Measurements from ENCODE around the gene ARL3.

ARL3 gene

GRCh38 chr10:102633848-102634247, 80.3 kb downstream of the ARL3 start:
- DNase-seq (ENCODE audit: insufficient read length, low spot score): no peak
- no peak for TF ChIP-seq TAF1 (IDR thresholded peaks at IDR 0.05; ENCODE audit: low read depth, low read length)
- no peak for TF ChIP-seq POLR2A (IDR thresholded peaks at IDR 0.05; ENCODE audit: low read depth, low read length)
- no peak for FAIRE-seq

- FAIRE-seq: no peak
- DNase-seq (ENCODE audit: insufficient read length, low spot score): no peak
- TF ChIP-seq SPI1 (IDR thresholded peaks at IDR 0.05; ENCODE audit: low read depth, low read length) (no peak), TAF1 (IDR thresholded peaks at IDR 0.05; ENCODE audit: low read depth, low read length) (no peak), POU2F2 (IDR thresholded peaks at IDR 0.05; ENCODE audit: low read depth, low read length) (no peak), POLR2A (IDR thresholded peaks at IDR 0.05; ENCODE audit: low read depth, low read length) (no peak), POLR2AphosphoS5 (IDR thresholded peaks at IDR 0.05; ENCODE audit: low read depth, low read length) (no peak), PAX5 (IDR thresholded peaks at IDR 0.05; ENCODE audit: insufficient read depth, low read length, severe bottlenecking) (no peak)
These were observed 80.9 kb downstream of the ARL3 start for GRCh38 chr10:102633287-102633686.

GRCh38 chr10:102632394-102633111, 81.6 kb downstream of the ARL3 start:
- no peak for DNase-seq (ENCODE audit: insufficient read length, low spot score)
- TF ChIP-seq TAF1 (IDR thresholded peaks at IDR 0.05; ENCODE audit: low read depth, low read length) (no peak), POU2F2 (IDR thresholded peaks at IDR 0.05; ENCODE audit: low read depth, low read length) (no peak), POLR2A (IDR thresholded peaks at IDR 0.05; ENCODE audit: low read depth, low read length) (no peak), POLR2AphosphoS5 (IDR thresholded peaks at IDR 0.05; ENCODE audit: low read depth, low read length) (no peak), PAX5 (IDR thresholded peaks at IDR 0.05; ENCODE audit: insufficient read depth, low read length, severe bottlenecking) (no peak), SPI1 (IDR thresholded peaks at IDR 0.05; ENCODE audit: low read depth, low read length) (no peak)
- FAIRE-seq: no peak

GRCh38 chr10:102631525-102632393, 82.4 kb downstream of the ARL3 start:
- no peak for DNase-seq (ENCODE audit: insufficient read length, low spot score)
- no peak for TF ChIP-seq PAX5 (IDR thresholded peaks at IDR 0.05; ENCODE audit: insufficient read depth, low read length, severe bottlenecking)
- TF ChIP-seq POLR2A (IDR thresholded peaks at IDR 0.05; ENCODE audit: low read depth, low read length): no peak
- TF ChIP-seq SPI1 (IDR thresholded peaks at IDR 0.05; ENCODE audit: low read depth, low read length): no peak
- TF ChIP-seq TAF1 (IDR thresholded peaks at IDR 0.05; ENCODE audit: low read depth, low read length): no peak
- FAIRE-seq: no peak

GRCh38 chr10:102630663-102631062, 83.5 kb downstream of the ARL3 start:
- TF ChIP-seq TAF1 (IDR thresholded peaks at IDR 0.05; ENCODE audit: low read depth, low read length) (no peak), POU2F2 (IDR thresholded peaks at IDR 0.05; ENCODE audit: low read depth, low read length) (no peak), SPI1 (IDR thresholded peaks at IDR 0.05; ENCODE audit: low read depth, low read length) (no peak), POLR2AphosphoS5 (IDR thresholded peaks at IDR 0.05; ENCODE audit: low read depth, low read length) (no peak), POLR2A (IDR thresholded peaks at IDR 0.05; ENCODE audit: low read depth, low read length) (no peak), PAX5 (IDR thresholded peaks at IDR 0.05; ENCODE audit: insufficient read depth, low read length, severe bottlenecking) (no peak)
- DNase-seq (ENCODE audit: insufficient read length, low spot score): no peak
- FAIRE-seq: no peak

- DNase-seq (ENCODE audit: insufficient read length, low spot score) (no peak), FAIRE-seq (no peak)
- TF ChIP-seq SPI1 (IDR thresholded peaks at IDR 0.05; ENCODE audit: low read depth, low read length) (no peak), PAX5 (IDR thresholded peaks at IDR 0.05; ENCODE audit: insufficient read depth, low read length, severe bottlenecking) (no peak), POLR2A (IDR thresholded peaks at IDR 0.05; ENCODE audit: low read depth, low read length) (no peak), POLR2AphosphoS5 (IDR thresholded peaks at IDR 0.05; ENCODE audit: low read depth, low read length) (no peak), TAF1 (IDR thresholded peaks at IDR 0.05; ENCODE audit: low read depth, low read length) (no peak), POU2F2 (IDR thresholded peaks at IDR 0.05; ENCODE audit: low read depth, low read length) (no peak)
These were observed 84.3 kb downstream of the ARL3 start for GRCh38 chr10:102629661-102630614.

GRCh38 chr10:102628451-102628911, 85.7 kb downstream of the ARL3 start:
- DNase-seq (ENCODE audit: insufficient read length, low spot score) (no peak), FAIRE-seq (no peak)
- TF ChIP-seq SPI1 (IDR thresholded peaks at IDR 0.05; ENCODE audit: low read depth, low read length) (no peak), PAX5 (IDR thresholded peaks at IDR 0.05; ENCODE audit: insufficient read depth, low read length, severe bottlenecking) (no peak), POLR2A (IDR thresholded peaks at IDR 0.05; ENCODE audit: low read depth, low read length) (no peak), TAF1 (IDR thresholded peaks at IDR 0.05; ENCODE audit: low read depth, low read length) (no peak), POU2F2 (IDR thresholded peaks at IDR 0.05; ENCODE audit: low read depth, low read length) (no peak)

GRCh38 chr10:102627736-102628293, 86.4 kb downstream of the ARL3 start:
- FAIRE-seq (no peak), DNase-seq (ENCODE audit: insufficient read length, low spot score) (no peak)
- no peak for TF ChIP-seq POLR2A (IDR thresholded peaks at IDR 0.05; ENCODE audit: low read depth, low read length)
- no peak for TF ChIP-seq POLR2AphosphoS5 (IDR thresholded peaks at IDR 0.05; ENCODE audit: low read depth, low read length)
- TF ChIP-seq SPI1 (IDR thresholded peaks at IDR 0.05; ENCODE audit: low read depth, low read length): no peak
- no peak for TF ChIP-seq POU2F2 (IDR thresholded peaks at IDR 0.05; ENCODE audit: low read depth, low read length)
- TF ChIP-seq TAF1 (IDR thresholded peaks at IDR 0.05; ENCODE audit: low read depth, low read length): no peak
- TF ChIP-seq PAX5 (IDR thresholded peaks at IDR 0.05; ENCODE audit: insufficient read depth, low read length, severe bottlenecking): no peak
